IMR-90 (cell line): Measurements from ENCODE around the gene CNGB1. TPM values are rescaled to one million over a fixed set of nuclear protein-coding genes. Genes with fewer than 3 reads are reported as not detected.

Experiments
- ATAC-seq: fragments of 200-7000 bp; cut with Tn5 transposase; 2 replicates; pipeline ENCODE4 v1.9.1; 2020; ENCODE audit warnings: low read depth, mild to moderate bottlenecking, moderate library complexity
- BruUV-seq: library from RNA; stranded (reverse); fragments of 400-500 nt; replicated peaks from 2 replicates; lab custom pipeline; 2021; lab: Mats Ljungman, UMichigan
- CTCF ChIA-PET: fragments of 300-600 bp; formaldehyde crosslinking; extraction: SDS; loops from one replicate; lab custom pipeline; 2021; ENCODE audit warnings: antibody characterized with exemption; lab: Yijun Ruan, JAX
- POLR2A ChIA-PET: fragments of 300-600 bp; sonication (Branson Sonifier 250); formaldehyde crosslinking; loops from one replicate; lab custom pipeline; 2022; ENCODE audit warnings: antibody characterized with exemption; ENCODE audit not compliant: unreplicated experiment; lab: Charles Lee
- DNase-seq: peaks from one replicate; pipeline ENCODE4 v3.0.0; 2013
- H2AFZ ChIP-seq: replicated peaks from 2 replicates; pipeline ENCODE3; 2013; ENCODE audit warnings: low read length, mild to moderate bottlenecking; ENCODE audit not compliant: poor library complexity
- H2AK5ac ChIP-seq: 2 replicates; pipeline ENCODE4 v1.6.1; 2013; ENCODE audit warnings: low read depth, low read length, inconsistent platforms
- H2AK9ac ChIP-seq: replicated peaks from 2 replicates; pipeline ENCODE3; 2013; ENCODE audit warnings: mild to moderate bottlenecking, low read depth, low read length, moderate library complexity; ENCODE audit not compliant: poor library complexity
- H2BK120ac ChIP-seq: 2 replicates; pipeline ENCODE4 v1.6.1; 2013; ENCODE audit warnings: low read depth, low read length, inconsistent platforms
- H2BK15ac ChIP-seq: 3 replicates; pipeline ENCODE4 v1.6.1; 2013; ENCODE audit warnings: low read depth, low read length, inconsistent platforms
- H2BK20ac ChIP-seq: 2 replicates; pipeline ENCODE4 v1.6.1; 2013; ENCODE audit warnings: low read depth, mild to moderate bottlenecking, inconsistent platforms, low read length, moderate library complexity
- H2BK5ac ChIP-seq: 2 replicates; pipeline ENCODE4 v1.6.1; 2013; ENCODE audit warnings: mild to moderate bottlenecking, low read depth, low read length, inconsistent platforms; ENCODE audit not compliant: poor library complexity, severe bottlenecking
- H3K14ac ChIP-seq: replicated peaks from 2 replicates; pipeline ENCODE4 v1.6.1; 2013; ENCODE audit warnings: low read depth, low read length, inconsistent platforms
- H3K18ac ChIP-seq: 2 replicates; pipeline ENCODE4 v1.6.1; 2013; ENCODE audit warnings: low read depth, low read length, control low read depth
- H3K23ac ChIP-seq: 2 replicates; pipeline ENCODE4 v1.6.1; 2013; ENCODE audit warnings: low read depth, low read length, inconsistent platforms
- H3K27ac ChIP-seq: 2 replicates; pipeline ENCODE4 v1.5.1; 2013; ENCODE audit warnings: mild to moderate bottlenecking, control low read depth, low read length; ENCODE audit not compliant: insufficient read depth
- H3K27me3 ChIP-seq: 2 replicates; pipeline ENCODE4 v1.6.1; 2013; ENCODE audit warnings: low read length; ENCODE audit not compliant: control insufficient read depth, insufficient read depth
- H3K36me3 ChIP-seq: 2 replicates; pipeline ENCODE4 v1.6.1; 2013; ENCODE audit warnings: low read length, mixed read lengths; ENCODE audit not compliant: control insufficient read depth, insufficient read depth
- H3K4ac ChIP-seq: 2 replicates; pipeline ENCODE4 v1.6.1; 2013; ENCODE audit warnings: low read depth, low read length, inconsistent platforms
- H3K4me1 ChIP-seq: 2 replicates; pipeline ENCODE4 v1.6.1; 2013; ENCODE audit warnings: low read length, mixed read lengths; ENCODE audit not compliant: control insufficient read depth, insufficient read depth
- H3K4me2 ChIP-seq: 2 replicates; pipeline ENCODE4 v1.6.1; 2013; ENCODE audit warnings: low read depth, mild to moderate bottlenecking, control low read depth, low read length, moderate library complexity
- H3K4me3 ChIP-seq: 2 replicates; pipeline ENCODE4 v1.5.1; 2013; ENCODE audit warnings: low read depth, mild to moderate bottlenecking, control low read depth, low read length, moderate library complexity; ENCODE audit not compliant: insufficient read depth
- H3K56ac ChIP-seq: 2 replicates; pipeline ENCODE4 v1.6.1; 2013; ENCODE audit warnings: low read length, inconsistent platforms; ENCODE audit not compliant: insufficient read depth; ENCODE audit errors: extremely low read depth
- H3K79me1 ChIP-seq, 2 experiments: 2 replicates each; pipeline ENCODE4 v1.6.1; 2013; ENCODE audit warnings: low read length in 2 of 2, inconsistent platforms in 1 of 2, low read depth in 1 of 2
- H3K9ac ChIP-seq: 2 replicates; pipeline ENCODE4 v1.6.1; 2013; ENCODE audit warnings: low read depth, low read length, control low read depth
- H3K9me1 ChIP-seq: 2 replicates; pipeline ENCODE4 v1.6.1; 2013; ENCODE audit warnings: low read length, inconsistent platforms; ENCODE audit not compliant: insufficient read depth
- H3K9me3 ChIP-seq: 2 replicates; pipeline ENCODE4 v1.6.1; 2013; ENCODE audit warnings: low read length; ENCODE audit not compliant: control insufficient read depth, insufficient read depth
- H4K20me1 ChIP-seq: 2 replicates; pipeline ENCODE4 v1.6.1; 2013; ENCODE audit warnings: low read length, inconsistent platforms; ENCODE audit not compliant: insufficient read depth
- H4K5ac ChIP-seq: 2 replicates; pipeline ENCODE4 v1.6.1; 2013; ENCODE audit warnings: mild to moderate bottlenecking, low read depth, low read length, control low read depth
- H4K8ac ChIP-seq, 2 experiments: 2 replicates each; pipeline ENCODE4 v1.6.1; 2013; ENCODE audit warnings: low read depth in 2 of 2, low read length in 2 of 2, control low read depth in 1 of 2, inconsistent platforms in 1 of 2
- H4K91ac ChIP-seq: 2 replicates; pipeline ENCODE4 v1.6.1; 2013; ENCODE audit warnings: low read depth, low read length, inconsistent platforms; ENCODE audit not compliant: insufficient read depth
- BHLHE40 ChIP-seq: fragments of 150-350 bp; IDR thresholded peaks from 2 replicates; pipeline ENCODE4 v1.6.1; 2016; ENCODE audit warnings: mild to moderate bottlenecking, low read depth, low read length
- CEBPB ChIP-seq: IDR thresholded peaks from 2 replicates; pipeline ENCODE4 v1.6.1; 2012; ENCODE audit warnings: low read depth, low read length, improper control_type of control experiment
- CHD1 ChIP-seq: IDR thresholded peaks from 2 replicates; pipeline ENCODE4 v1.6.1; 2012; ENCODE audit warnings: low read depth, low read length, improper control_type of control experiment
- FOS ChIP-seq: fragments of 150-350 bp; IDR thresholded peaks from 2 replicates; pipeline ENCODE4 v1.6.1; 2016; ENCODE audit warnings: low read depth, low read length
- MAFK ChIP-seq: IDR thresholded peaks from 2 replicates; pipeline ENCODE4 v1.6.1; 2012; ENCODE audit warnings: low read depth, low read length, improper control_type of control experiment
- MAZ ChIP-seq: IDR thresholded peaks from 2 replicates; pipeline ENCODE4 v1.6.1; 2012; ENCODE audit warnings: low read depth, mild to moderate bottlenecking, low read length, improper control_type of control experiment, moderate library complexity, borderline replicate concordance
- NFE2L2 ChIP-seq: fragments of 150-350 bp; IDR thresholded peaks from 2 replicates; pipeline ENCODE4 v1.6.1; 2016; ENCODE audit warnings: low read depth, mild to moderate bottlenecking, low read length
- POLR2A ChIP-seq: IDR thresholded peaks from 2 replicates; pipeline ENCODE4 v1.6.1; 2012; ENCODE audit warnings: mild to moderate bottlenecking, low read depth, low read length
- RAD21 ChIP-seq: IDR thresholded peaks from 2 replicates; pipeline ENCODE4 v1.6.1; 2012; ENCODE audit warnings: low read length, improper control_type of control experiment
- RCOR1 ChIP-seq: IDR thresholded peaks from 2 replicates; pipeline ENCODE4 v1.6.1; 2012; ENCODE audit warnings: mild to moderate bottlenecking, low read length, improper control_type of control experiment; ENCODE audit not compliant: insufficient replicate concordance
- RFX5 ChIP-seq: IDR thresholded peaks from 2 replicates; pipeline ENCODE4 v1.8.0; 2012; ENCODE audit warnings: low read depth, mild to moderate bottlenecking, low read length, moderate library complexity
- SMC3 ChIP-seq: fragments of 150-350 bp; IDR thresholded peaks from 2 replicates; pipeline ENCODE4 v1.6.1; 2016; ENCODE audit warnings: low read depth, mild to moderate bottlenecking, antibody characterized with exemption, low read length, moderate library complexity
- whole genome bisulfite sequencing, 2 experiments: methylation state at CpG; one replicate each; pipeline versions ENCODE4 v1.1.5 to v1.1.7; 2013; ENCODE audit warnings: missing lambda C conversion rate in 2 of 2; ENCODE audit not compliant: insufficient read length in 1 of 2; ENCODE audit errors: extremely low coverage in 2 of 2; 5-methylcytosine and 5-hydroxymethylcytosine counted together
- dilution Hi-C: fragments of 300-500 bp; cut with HindIII; formaldehyde crosslinking; loops from one replicate; pipeline ENCODE4 v1.14.3; 2018; ENCODE audit warnings: low sequenced_read_pairs; ENCODE audit not compliant: unreplicated experiment
- in situ Hi-C: fragments of 300-500 bp; cut with MboI; formaldehyde crosslinking; loops from 3 replicates; pipeline ENCODE4 v1.14.3; 2019; ENCODE audit warnings: low sequenced_read_pairs, inconsistent platforms, mixed read lengths
- intact Hi-C: fragments of 100-400 bp; cut with micrococcal nuclease; formaldehyde crosslinking; loops from 2 replicates; pipeline ENCODE4 v1.10.0; 2022
- polyA plus RNA-seq, 3 experiments: library from polyadenylated mRNA; depleted of rRNA; stranded (reverse); fragments of >200 nt; gene quantifications; 2 replicates each; pipeline ENCODE4 v1.2.3, GENCODE V29; 2012; ENCODE audit warnings: low replicate concordance in 1 of 3
- total RNA-seq: library from RNA; depleted of rRNA; stranded (reverse); fragments of >200 nt; gene quantifications from 2 replicates; pipeline ENCODE4 v1.2.3, GENCODE V29; 2012
- TF ChIP-seq, protein P1 (sequence below): conservative IDR thresholded peaks from 2 replicates; pipeline ENCODE4 v1.5.1; 2012; ENCODE audit warnings: mild to moderate bottlenecking, low read depth, low read length, improper control_type of control experiment
- TF ChIP-seq, protein P2 (sequence below): fragments of 150-350 bp; IDR thresholded peaks from 2 replicates; pipeline ENCODE4 v1.6.1; 2017; ENCODE audit warnings: mild to moderate bottlenecking, antibody characterized with exemption, low read length, low read depth
- TF ChIP-seq, protein P3 (sequence below): fragments of 150-350 bp; IDR thresholded peaks from 2 replicates; pipeline ENCODE4 v1.6.1; 2016; ENCODE audit warnings: low read depth, mild to moderate bottlenecking, low read length, moderate library complexity, borderline replicate concordance

The CNGB1 gene
- total and polyA plus RNA-seq, 2 of the 4 experiments (the other 2 are of a cell fraction): not detected

DNA sequence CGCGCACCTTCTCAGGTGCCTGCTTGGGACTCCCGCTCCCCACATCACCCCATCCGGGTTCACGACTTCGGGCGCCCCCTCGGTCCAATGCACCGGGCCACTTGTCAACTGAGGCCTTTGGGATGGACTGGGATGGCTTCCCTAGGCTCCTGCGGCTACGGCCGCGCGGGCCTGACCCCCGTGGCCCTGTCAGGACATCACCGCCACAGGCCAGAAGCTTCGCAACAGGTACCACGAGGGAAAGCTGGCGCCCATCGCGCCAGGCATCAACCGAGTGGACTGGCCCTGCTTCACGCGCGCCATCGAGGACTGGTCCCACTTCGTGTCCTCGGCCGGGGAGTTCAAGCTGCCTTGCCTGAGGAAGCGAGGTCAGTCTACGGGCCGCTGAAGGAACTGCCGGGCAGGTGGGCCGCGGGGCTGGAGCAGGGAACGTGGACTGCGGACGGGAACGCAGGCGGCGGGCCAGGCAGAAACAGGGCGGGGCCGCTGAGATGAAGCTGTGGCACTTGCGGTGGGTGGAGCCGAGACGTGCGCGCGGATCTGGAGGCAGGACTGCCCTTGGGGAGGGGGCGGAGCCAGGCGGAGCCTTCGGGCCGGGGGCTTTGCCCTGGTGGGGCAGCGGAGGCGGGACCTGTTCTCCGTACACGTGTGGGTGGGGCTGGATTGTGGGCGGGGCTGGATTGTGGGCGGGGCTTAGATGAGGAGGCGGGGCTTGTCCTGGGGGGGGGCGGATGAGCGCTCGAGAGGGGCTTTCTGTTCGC lies 13.7 kb upstream of the CNGB1 start:
- dilution Hi-C loops (no loop called here), in situ Hi-C loops (no loop called here), intact Hi-C loops (no loop called here)
- peak; percentile 62 for DNase-seq
- H3K18ac ChIP-seq: no peak overlapping the region
- no peak overlapping the region for H2BK20ac ChIP-seq
- H3K4me1 ChIP-seq: peaks cover 2% of the 10 kb centered on the region; the same call in 1 of the 2 replicates
- peak overlapping the region; percentile 31; the same call in 1 of the 2 replicates for H3K9ac ChIP-seq
- no peak overlapping the region; the same call in 1 of the 2 replicates for H2AK5ac ChIP-seq
- H3K56ac ChIP-seq: no peak overlapping the region
- 7% methylated on average over 40 of the region's 64 CpGs; no CpG with 5 or more reads in 1 of the 2 experiments for WGBS, 2 experiments
- H3K14ac ChIP-seq: peak overlapping the region; percentile 59; the same call in 1 of the 2 replicates
- POLR2A ChIA-PET: no interaction called here
- H3K4me3 ChIP-seq: peak overlapping the region; percentile 48
- peak overlapping the region; percentile 95 for H2AFZ ChIP-seq
- ATAC-seq: peak; percentile 92
- H3K9me1 ChIP-seq: no peaks in the 10 kb centered on the region
- no peak overlapping the region for H3K27ac ChIP-seq
- no peak overlapping the region for H2BK15ac ChIP-seq
- BruUV-seq: no TSS peak
- no peaks in the 10 kb centered on the region for H3K36me3 ChIP-seq
- no peak overlapping the region for H2BK120ac ChIP-seq
- no peak overlapping the region; a peak in 2 of 4 replicates for H4K8ac ChIP-seq
- no peaks in the 10 kb centered on the region for H3K9me3 ChIP-seq
- no peak overlapping the region; the same call in 1 of the 2 replicates for H3K23ac ChIP-seq
- H4K20me1 ChIP-seq: no peaks in the 10 kb centered on the region; the same call in 1 of the 2 replicates
- H4K91ac ChIP-seq: no peak overlapping the region; the same call in 1 of the 2 replicates
- no peak overlapping the region; the same call in 1 of the 2 replicates for H3K4ac ChIP-seq
- no peaks in the 10 kb centered on the region for H3K79me1 ChIP-seq
- no peak overlapping the region for H2BK5ac ChIP-seq
- H3K27me3 ChIP-seq: peaks cover 45% of the 10 kb centered on the region
- H3K4me2 ChIP-seq: peak overlapping the region; percentile 86
- peak overlapping the region; percentile 87 for H2AK9ac ChIP-seq
- CTCF ChIA-PET: no interaction called here
- no peak overlapping the region for H4K5ac ChIP-seq
- TF ChIP-seq MAZ (no peak), CEBPB (no peak), RCOR1 (no peak), BHLHE40 (no peak), RAD21 (no peak), RFX5 (no peak), FOS (no peak), NFE2L2 (no peak), POLR2A (no peak), MAFK (no peak), SMC3 (no peak), CHD1 (no peak)
- TF ChIP-seq, protein P1, sequence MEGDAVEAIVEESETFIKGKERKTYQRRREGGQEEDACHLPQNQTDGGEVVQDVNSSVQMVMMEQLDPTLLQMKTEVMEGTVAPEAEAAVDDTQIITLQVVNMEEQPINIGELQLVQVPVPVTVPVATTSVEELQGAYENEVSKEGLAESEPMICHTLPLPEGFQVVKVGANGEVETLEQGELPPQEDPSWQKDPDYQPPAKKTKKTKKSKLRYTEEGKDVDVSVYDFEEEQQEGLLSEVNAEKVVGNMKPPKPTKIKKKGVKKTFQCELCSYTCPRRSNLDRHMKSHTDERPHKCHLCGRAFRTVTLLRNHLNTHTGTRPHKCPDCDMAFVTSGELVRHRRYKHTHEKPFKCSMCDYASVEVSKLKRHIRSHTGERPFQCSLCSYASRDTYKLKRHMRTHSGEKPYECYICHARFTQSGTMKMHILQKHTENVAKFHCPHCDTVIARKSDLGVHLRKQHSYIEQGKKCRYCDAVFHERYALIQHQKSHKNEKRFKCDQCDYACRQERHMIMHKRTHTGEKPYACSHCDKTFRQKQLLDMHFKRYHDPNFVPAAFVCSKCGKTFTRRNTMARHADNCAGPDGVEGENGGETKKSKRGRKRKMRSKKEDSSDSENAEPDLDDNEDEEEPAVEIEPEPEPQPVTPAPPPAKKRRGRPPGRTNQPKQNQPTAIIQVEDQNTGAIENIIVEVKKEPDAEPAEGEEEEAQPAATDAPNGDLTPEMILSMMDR: no peak
- TF ChIP-seq, protein P2, sequence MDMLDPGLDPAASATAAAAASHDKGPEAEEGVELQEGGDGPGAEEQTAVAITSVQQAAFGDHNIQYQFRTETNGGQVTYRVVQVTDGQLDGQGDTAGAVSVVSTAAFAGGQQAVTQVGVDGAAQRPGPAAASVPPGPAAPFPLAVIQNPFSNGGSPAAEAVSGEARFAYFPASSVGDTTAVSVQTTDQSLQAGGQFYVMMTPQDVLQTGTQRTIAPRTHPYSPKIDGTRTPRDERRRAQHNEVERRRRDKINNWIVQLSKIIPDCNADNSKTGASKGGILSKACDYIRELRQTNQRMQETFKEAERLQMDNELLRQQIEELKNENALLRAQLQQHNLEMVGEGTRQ: no peak
- TF ChIP-seq, protein P3, sequence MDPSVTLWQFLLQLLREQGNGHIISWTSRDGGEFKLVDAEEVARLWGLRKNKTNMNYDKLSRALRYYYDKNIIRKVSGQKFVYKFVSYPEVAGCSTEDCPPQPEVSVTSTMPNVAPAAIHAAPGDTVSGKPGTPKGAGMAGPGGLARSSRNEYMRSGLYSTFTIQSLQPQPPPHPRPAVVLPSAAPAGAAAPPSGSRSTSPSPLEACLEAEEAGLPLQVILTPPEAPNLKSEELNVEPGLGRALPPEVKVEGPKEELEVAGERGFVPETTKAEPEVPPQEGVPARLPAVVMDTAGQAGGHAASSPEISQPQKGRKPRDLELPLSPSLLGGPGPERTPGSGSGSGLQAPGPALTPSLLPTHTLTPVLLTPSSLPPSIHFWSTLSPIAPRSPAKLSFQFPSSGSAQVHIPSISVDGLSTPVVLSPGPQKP: no peak
